ENCODE measurements around the gene TMEM181.
"Not testable (repeated sequence)": the region's sequence is repeated elsewhere in the genome, so short reads cannot be mapped to it uniquely, and the experiment has no call there.

TMEM181 gene, protein sequence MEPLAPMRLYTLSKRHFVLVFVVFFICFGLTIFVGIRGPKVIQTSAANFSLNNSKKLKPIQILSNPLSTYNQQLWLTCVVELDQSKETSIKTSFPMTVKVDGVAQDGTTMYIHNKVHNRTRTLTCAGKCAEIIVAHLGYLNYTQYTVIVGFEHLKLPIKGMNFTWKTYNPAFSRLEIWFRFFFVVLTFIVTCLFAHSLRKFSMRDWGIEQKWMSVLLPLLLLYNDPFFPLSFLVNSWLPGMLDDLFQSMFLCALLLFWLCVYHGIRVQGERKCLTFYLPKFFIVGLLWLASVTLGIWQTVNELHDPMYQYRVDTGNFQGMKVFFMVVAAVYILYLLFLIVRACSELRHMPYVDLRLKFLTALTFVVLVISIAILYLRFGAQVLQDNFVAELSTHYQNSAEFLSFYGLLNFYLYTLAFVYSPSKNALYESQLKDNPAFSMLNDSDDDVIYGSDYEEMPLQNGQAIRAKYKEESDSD

GRCh38 chr6:158559895-158560835, at the start of gene TMEM181:
TSS of gene TMEM181 (plus strand) at chr6:158560091. CDS start at chr6:158560225, 134 bp downstream.
- peak; percentile 84 to 87 for DNase-seq

DNA sequence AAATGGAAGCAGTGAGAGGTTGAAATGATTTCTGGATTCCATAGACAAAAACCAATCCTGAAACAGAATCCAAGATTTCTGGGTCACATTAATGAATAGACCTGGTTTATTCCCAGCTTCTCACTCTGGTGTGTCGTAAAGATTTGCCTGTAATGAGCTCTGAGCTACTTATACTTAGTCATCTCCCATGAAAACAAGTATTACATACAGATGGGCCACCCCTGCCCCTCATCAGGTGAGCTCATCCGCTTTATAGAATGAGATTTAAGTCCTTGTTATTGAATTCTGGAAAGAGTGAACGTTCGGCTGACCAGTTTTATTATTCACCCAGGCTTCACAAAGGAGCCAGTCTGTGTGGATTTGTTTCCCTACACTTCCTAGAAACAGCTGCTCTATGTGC, 47.1 kb upstream of the TMEM181 start:
- no peak for DNase-seq

GRCh38 chr6:158514176-158514575, 45.7 kb upstream of the TMEM181 start:
- no peak for DNase-seq

DNA sequence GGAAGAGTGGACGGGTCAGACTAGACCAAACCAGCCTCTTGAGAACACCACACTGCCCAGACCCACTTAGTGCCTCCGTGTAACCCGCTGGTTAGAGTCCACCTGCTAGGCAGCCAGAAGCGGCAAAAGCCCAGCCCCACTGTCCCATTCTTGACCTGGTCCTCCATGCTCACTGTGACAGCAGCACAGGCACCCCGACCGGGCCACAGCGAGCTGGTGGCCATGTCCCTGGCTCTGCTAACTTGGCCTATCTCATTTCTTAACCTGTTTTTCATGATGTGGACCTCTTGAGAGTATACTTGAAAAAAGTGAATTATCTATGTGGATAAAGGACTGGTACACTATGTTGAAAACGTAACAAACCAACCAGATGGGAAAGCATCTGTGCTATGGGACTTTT, 44.9 kb upstream of the TMEM181 start:
- no peak for DNase-seq

GRCh38 chr6:158516098-158516497, 43.8 kb upstream of the TMEM181 start:
- no peak for DNase-seq

DNA sequence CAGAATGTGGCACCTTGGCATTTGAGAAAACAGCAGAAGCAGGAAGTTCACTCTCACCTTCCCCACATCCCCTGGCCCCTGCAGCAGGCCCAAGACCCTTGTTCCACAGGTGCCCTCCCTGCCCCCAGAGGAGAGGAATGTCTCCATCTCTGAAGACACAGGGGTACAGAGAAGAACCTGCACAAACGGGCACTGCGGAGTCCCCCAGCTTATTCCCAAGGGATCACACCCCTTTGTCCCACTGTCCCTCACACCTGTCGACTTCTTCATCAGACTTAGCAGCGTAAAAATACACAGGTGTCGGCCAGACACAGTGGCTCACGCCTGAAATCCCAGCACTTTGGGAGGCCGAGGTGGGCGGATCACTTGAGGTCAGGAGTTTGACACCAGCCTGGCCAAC, 42.9 kb upstream of the TMEM181 start:
- DNase-seq = no peak

DNA sequence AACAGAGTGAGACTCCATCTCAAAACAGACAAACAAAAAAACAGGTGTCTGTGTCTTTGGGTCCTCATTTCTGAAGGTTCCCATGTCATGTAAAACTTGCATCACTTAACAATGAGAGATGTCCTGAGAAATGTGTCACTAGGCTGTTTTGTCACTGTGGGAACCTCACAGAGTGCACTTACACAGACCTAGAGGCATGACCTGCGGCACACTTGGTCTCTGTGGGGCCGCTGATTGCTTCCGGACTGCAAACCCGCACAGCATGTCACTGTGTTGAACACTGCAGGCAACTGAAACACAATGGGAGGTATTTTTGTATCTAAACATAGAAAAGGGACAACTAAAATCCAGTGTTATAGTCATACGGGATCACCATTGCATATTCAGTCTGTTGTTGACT, 42.3 kb upstream of the TMEM181 start:
- no peak for DNase-seq

- peak; percentile 62 to 71 for DNase-seq
Measured at GRCh38 chr6:158518191-158519127, 41.4 kb upstream of the TMEM181 start.

- DNase-seq = no peak
Measured at GRCh38 chr6:158519300-158519699, 40.6 kb upstream of the TMEM181 start.

DNA sequence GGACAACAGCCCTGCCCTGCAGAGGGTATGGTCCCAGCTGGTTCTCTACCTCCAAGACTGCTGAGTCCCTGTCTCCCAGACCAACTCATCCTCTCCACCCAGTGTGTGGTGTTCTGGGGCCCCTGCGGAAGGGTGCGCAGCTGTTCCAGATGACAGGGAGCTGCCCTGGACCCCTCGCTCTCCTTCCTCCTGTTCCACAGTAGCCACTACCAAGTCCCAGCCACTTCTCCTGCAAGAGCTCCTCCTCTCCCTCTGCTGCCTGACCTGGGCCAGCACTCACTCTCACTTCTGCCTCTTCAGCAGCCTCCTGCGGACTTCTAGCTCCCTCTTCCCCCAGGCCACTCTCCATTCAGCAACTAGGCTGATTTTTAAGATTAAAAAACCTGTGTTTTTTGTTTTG, 40.1 kb upstream of the TMEM181 start:
- no peak for DNase-seq

- DNase-seq = not testable (repeated sequence)
Measured at GRCh38 chr6:158520975-158521374, 38.9 kb upstream of the TMEM181 start.

GRCh38 chr6:158521759-158522158, 38.1 kb upstream of the TMEM181 start:
- no peak for DNase-seq

DNA sequence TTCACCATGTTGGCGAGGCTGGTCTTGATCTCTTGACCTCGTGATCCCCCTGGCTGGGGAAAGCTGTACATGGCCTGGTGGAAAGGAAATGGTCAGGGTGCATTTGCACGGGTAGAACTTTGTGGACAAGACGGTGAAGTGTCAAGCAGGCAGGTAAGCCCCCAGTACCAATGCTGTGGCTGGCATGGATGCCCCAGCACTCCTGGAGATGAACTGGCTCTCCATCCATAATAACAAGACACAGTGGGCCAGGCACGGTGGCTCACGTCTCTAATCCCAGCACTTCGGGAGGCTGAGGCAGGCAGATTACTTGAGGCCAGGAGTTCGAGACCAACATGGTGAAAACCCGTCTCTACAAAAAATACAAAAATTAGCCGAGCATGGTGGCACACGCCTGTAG, 37.3 kb upstream of the TMEM181 start:
- no peak for DNase-seq

- DNase-seq = no peak
Measured at GRCh38 chr6:158524311-158524710, 35.6 kb upstream of the TMEM181 start.

GRCh38 chr6:158527858-158528257, 32.0 kb upstream of the TMEM181 start:
- DNase-seq = not testable (repeated sequence)

DNA sequence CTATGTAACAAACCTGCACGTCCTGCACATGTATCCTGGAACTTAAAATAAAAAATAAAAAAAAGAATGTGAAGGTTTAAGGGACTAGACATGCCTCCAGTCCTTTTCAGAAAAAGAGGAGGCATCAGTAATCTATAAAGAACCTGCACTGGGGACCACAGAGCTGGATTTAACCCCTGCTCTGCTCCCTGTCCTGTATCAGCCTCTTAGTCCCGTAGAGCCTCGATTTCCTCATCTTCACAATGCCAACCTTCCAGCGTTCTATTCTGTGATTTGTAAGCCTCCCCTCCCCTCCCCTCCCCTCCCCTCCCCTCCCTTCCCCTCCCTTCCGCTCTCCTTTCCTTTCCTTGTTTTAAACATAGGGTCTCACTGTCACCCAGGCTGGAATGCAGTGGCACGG, 31.1 kb upstream of the TMEM181 start:
- DNase-seq = no peak

- no peak for DNase-seq
Measured at GRCh38 chr6:158529629-158530028, 30.3 kb upstream of the TMEM181 start.

- no peak for DNase-seq
Measured at GRCh38 chr6:158531566-158531965, 28.3 kb upstream of the TMEM181 start.

GRCh38 chr6:158531970-158532369, 27.9 kb upstream of the TMEM181 start:
- DNase-seq = no peak

DNA sequence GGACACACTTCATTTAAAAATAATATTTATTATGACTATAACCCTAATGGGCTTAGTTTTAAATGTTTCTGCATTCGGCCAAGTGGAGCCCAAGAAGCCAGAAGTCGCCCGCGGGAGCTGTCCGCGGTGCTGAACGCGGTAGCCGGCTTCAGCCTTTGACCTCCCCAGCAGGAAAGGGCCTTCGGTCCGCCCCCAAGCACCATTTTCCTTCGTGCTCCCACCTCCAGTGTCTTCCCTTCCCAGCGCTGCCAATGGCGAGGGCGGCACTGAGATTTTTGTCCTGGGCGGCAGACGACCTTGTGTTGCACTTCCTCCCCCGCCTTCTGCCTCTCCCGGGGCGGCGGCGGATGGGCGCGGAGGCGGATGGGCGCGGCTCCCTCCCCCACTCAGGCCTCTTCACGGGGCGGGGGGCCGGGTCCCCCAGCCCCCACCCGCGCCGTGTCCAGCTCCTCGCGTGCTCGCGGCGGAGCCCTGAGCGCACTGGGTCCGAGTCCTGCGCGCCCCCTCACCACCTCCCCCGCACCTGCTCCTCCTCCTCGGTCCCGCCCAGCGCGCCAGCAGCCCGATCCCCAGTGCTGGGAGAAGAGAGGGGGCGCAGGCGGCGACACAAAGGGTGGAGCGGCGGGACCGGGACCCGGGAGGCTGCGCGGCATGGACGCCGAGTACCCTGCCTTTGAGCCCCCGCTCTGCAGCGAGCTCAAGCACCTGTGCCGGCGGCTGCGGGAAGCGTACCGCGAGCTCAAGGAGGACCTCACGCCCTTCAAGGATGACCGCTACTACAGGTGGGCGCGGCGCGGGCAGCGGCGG, 23.6 kb upstream of the TMEM181 start:
- DNase-seq = peak; percentile 75 to 78
